ENCODE measurements around the gene SKIC2. TPM values are rescaled to one million over a fixed set of nuclear protein-coding genes. Genes with fewer than 3 reads are reported as not detected.
"Not testable (repeated sequence)": the region's sequence is repeated elsewhere in the genome, so short reads cannot be mapped to it uniquely, and the experiment has no call there.

Gene SKIC2
- total and polyA plus RNA-seq, 2 donors: 25.4 to 110 TPM

DNA sequence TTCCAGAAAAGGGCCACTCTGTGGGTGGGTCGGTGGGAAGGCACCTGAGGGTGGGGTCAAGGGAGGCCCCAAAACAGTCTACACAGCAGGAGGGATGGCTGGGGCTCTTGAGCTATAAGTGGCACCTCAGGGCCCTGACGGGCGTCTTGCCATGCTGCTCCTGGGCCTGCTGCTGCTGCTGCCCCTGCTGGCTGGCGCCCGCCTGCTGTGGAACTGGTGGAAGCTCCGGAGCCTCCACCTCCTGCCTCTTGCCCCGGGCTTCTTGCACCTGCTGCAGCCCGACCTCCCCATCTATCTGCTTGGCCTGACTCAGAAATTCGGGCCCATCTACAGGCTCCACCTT lies 46.5 kb downstream of the SKIC2 start:
- not testable (repeated sequence) for DNase-seq (ENCODE audit: low read depth in 6 of 9, low spot score in 9 of 9)
- WGBS: 93% methylated on average over 9 of the region's 9 CpGs

DNA sequence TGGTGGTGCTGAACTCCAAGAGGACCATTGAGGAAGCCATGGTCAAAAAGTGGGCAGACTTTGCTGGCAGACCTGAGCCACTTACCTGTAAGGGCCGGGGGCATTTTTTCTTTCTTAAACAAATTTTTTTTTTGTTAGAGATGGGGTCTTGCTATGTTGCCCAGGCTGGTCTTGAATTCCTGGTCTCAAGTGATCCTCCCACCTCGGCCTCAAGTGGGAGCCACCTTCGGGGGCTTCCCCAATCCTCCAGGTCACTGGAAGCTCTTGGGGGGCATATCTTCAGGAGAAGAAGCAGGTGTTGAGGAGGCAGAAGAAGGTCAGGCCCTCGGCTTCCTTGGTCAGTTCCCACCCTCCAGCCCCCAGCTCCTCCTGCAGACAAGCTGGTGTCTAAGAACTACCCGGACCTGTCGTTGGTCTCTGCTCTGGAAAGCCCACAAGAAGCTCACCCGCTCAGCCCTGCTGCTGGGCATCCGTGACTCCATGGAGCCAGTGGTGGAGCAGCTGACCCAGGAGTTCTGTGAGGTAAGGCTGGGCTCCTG lies 47.1 kb downstream of the SKIC2 start:
- H3K4me1 ChIP-seq (ENCODE audit: control insufficient read depth in 2 of 2, insufficient read depth in 2 of 2, low read length in 2 of 2); H3K9me3 ChIP-seq (ENCODE audit: control insufficient read depth in 2 of 2, insufficient read depth in 1 of 2, low read length in 1 of 2); H3K27me3 ChIP-seq (ENCODE audit: control insufficient read depth in 2 of 2, insufficient read depth in 1 of 2, low read length in 1 of 2); H3K27ac ChIP-seq (ENCODE audit: low read depth in 1 of 2, low read length in 1 of 2); H3K36me3 ChIP-seq (ENCODE audit: control insufficient read depth in 2 of 2, insufficient read depth in 2 of 2, low read length in 1 of 2); H3K4me3 ChIP-seq (ENCODE audit: low read length in 2 of 2); DNase-seq (ENCODE audit: low read depth in 6 of 9, low spot score in 9 of 9): not testable (repeated sequence)
- WGBS: 84% methylated on average over 8 of the region's 8 CpGs

More for the DNA sequence above, 46.5 kb downstream of the SKIC2 start:
- H3K27ac ChIP-seq (ENCODE audit: low read depth in 1 of 2, low read length in 1 of 2); H3K36me3 ChIP-seq (ENCODE audit: control insufficient read depth in 2 of 2, insufficient read depth in 2 of 2, low read length in 1 of 2); H3K4me1 ChIP-seq (ENCODE audit: control insufficient read depth in 2 of 2, insufficient read depth in 2 of 2, low read length in 2 of 2); H3K27me3 ChIP-seq (ENCODE audit: control insufficient read depth in 2 of 2, insufficient read depth in 1 of 2, low read length in 1 of 2); H3K4me3 ChIP-seq (ENCODE audit: low read length in 2 of 2); H3K9me3 ChIP-seq (ENCODE audit: control insufficient read depth in 2 of 2, insufficient read depth in 1 of 2, low read length in 1 of 2): not testable (repeated sequence)

DNA sequence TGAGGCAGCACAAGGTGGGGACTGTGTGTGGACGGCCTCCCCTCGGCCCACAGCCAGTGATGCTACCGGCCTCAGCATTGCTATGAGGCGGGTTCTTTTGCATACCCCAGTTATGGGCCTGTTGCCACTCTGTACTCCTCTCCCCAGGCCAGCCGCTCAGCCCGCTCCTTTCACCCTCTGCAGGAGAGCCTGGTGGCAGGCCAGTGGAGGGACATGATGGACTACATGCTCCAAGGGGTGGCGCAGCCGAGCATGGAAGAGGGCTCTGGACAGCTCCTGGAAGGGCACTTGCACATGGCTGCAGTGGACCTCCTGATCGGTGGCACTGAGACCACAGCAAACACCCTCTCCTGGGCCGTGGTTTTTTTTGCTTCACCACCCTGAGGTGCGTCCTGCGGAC lies 48.1 kb downstream of the SKIC2 start:
- 91% methylated on average over 12 of the region's 12 CpGs for WGBS
- H3K4me3 ChIP-seq (ENCODE audit: low read length in 2 of 2); H3K27me3 ChIP-seq (ENCODE audit: control insufficient read depth in 2 of 2, insufficient read depth in 1 of 2, low read length in 1 of 2); H3K4me1 ChIP-seq (ENCODE audit: control insufficient read depth in 2 of 2, insufficient read depth in 2 of 2, low read length in 2 of 2); H3K36me3 ChIP-seq (ENCODE audit: control insufficient read depth in 2 of 2, insufficient read depth in 2 of 2, low read length in 1 of 2); H3K27ac ChIP-seq (ENCODE audit: low read depth in 1 of 2, low read length in 1 of 2); H3K9me3 ChIP-seq (ENCODE audit: control insufficient read depth in 2 of 2, insufficient read depth in 1 of 2, low read length in 1 of 2); DNase-seq (ENCODE audit: low read depth in 6 of 9, low spot score in 9 of 9): not testable (repeated sequence)

DNA sequence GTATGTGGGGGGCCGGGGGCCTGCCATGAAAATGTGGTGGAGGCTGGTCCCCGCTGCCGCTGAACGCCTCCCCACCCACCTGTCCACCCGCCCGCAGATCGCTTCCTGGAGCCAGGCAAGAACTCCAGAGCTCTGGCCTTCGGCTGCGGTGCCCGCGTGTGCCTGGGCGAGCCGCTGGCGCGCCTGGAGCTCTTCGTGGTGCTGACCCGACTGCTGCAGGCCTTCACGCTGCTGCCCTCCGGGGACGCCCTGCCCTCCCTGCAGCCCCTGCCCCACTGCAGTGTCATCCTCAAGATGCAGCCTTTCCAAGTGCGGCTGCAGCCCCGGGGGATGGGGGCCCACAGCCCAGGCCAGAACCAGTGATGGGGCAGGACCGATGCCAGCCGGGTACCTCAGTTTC lies 49.1 kb downstream of the SKIC2 start:
- no CpG with 5 or more reads among the region's 24 CpGs for WGBS

DNA sequence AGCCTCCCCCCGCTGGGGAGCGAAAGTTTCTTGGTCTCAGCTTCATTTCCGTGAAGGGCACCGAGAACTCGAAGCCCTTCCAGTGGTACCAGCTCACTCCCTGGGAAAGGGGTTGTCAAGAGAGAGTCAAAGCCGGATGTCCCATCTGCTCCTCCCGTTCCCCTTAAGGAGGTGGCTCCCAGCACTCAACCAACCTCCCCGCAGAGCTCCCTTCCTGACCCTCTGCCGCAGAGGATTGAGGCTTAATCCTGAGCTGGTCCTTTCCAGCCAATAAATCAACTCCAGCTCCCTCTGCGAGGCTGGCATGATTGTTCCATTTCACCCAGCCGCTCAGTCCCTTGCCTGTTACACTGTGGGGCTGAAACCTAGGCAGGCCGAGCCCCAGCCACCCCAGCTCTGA lies 49.6 kb downstream of the SKIC2 start:
- H3K4me3 ChIP-seq (ENCODE audit: low read length in 2 of 2); H3K27me3 ChIP-seq (ENCODE audit: control insufficient read depth in 2 of 2, insufficient read depth in 1 of 2, low read length in 1 of 2); DNase-seq (ENCODE audit: low read depth in 6 of 9, low spot score in 9 of 9); H3K4me1 ChIP-seq (ENCODE audit: control insufficient read depth in 2 of 2, insufficient read depth in 2 of 2, low read length in 2 of 2); H3K9me3 ChIP-seq (ENCODE audit: control insufficient read depth in 2 of 2, insufficient read depth in 1 of 2, low read length in 1 of 2); H3K36me3 ChIP-seq (ENCODE audit: control insufficient read depth in 2 of 2, insufficient read depth in 2 of 2, low read length in 1 of 2); H3K27ac ChIP-seq (ENCODE audit: low read depth in 1 of 2, low read length in 1 of 2): not testable (repeated sequence)
- WGBS: 60% methylated on average over 7 of the region's 12 CpGs

More for the DNA sequence above, 49.1 kb downstream of the SKIC2 start:
- DNase-seq (ENCODE audit: low read depth in 6 of 9, low spot score in 9 of 9); H3K27me3 ChIP-seq (ENCODE audit: control insufficient read depth in 2 of 2, insufficient read depth in 1 of 2, low read length in 1 of 2); H3K9me3 ChIP-seq (ENCODE audit: control insufficient read depth in 2 of 2, insufficient read depth in 1 of 2, low read length in 1 of 2); H3K4me3 ChIP-seq (ENCODE audit: low read length in 2 of 2); H3K4me1 ChIP-seq (ENCODE audit: control insufficient read depth in 2 of 2, insufficient read depth in 2 of 2, low read length in 2 of 2); H3K36me3 ChIP-seq (ENCODE audit: control insufficient read depth in 2 of 2, insufficient read depth in 2 of 2, low read length in 1 of 2); H3K27ac ChIP-seq (ENCODE audit: low read depth in 1 of 2, low read length in 1 of 2): not testable (repeated sequence)

- not testable (repeated sequence) for DNase-seq (ENCODE audit: low read depth in 6 of 9, low spot score in 9 of 9); H3K36me3 ChIP-seq (ENCODE audit: control insufficient read depth in 2 of 2, insufficient read depth in 2 of 2, low read length in 1 of 2); H3K4me3 ChIP-seq (ENCODE audit: low read length in 2 of 2); H3K27me3 ChIP-seq (ENCODE audit: control insufficient read depth in 2 of 2, insufficient read depth in 1 of 2, low read length in 1 of 2); H3K27ac ChIP-seq (ENCODE audit: low read depth in 1 of 2, low read length in 1 of 2); H3K4me1 ChIP-seq (ENCODE audit: control insufficient read depth in 2 of 2, insufficient read depth in 2 of 2, low read length in 2 of 2); H3K9me3 ChIP-seq (ENCODE audit: control insufficient read depth in 2 of 2, insufficient read depth in 1 of 2, low read length in 1 of 2)
- WGBS: 77% methylated on average over 5 of the region's 12 CpGs
Measured at GRCh38 chr6:32009537-32009936, 50.6 kb downstream of the SKIC2 start.

DNA sequence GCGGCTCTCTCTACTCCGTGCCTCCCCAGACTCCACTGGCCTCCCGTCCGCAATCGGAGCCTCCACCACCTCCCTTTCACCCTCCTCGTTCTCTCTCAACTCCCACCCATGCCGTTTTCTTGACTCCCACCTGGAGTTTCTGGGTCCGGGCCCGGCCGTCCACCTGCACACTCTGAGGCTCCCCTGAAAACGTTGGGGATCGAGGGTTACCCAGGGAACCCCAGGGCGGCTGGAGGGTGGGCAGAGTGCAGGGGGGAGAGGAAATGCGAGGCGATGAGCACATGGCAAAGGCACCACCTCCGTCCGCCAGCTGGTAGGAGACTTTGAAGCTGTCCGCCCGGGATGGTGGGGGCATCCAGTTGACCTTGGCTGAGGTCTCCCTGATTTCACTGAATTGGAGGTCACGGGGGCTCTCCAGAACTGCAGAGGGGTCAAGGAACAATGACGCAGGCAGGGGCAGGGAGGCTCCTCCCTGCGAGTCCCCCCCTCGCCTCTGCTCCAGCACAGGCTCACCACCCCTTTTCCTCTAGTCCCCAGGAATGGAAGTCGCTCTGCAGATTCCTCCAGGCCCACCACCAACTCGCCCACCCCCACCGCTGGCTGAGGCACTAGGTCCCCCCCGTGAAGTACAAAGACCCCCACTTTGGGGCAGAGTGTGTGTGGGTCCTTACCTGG lies 52.0 kb downstream of the SKIC2 start:
- H3K36me3 ChIP-seq (ENCODE audit: control insufficient read depth in 2 of 2, insufficient read depth in 2 of 2, low read length in 1 of 2); H3K9me3 ChIP-seq (ENCODE audit: control insufficient read depth in 2 of 2, insufficient read depth in 1 of 2, low read length in 1 of 2); H3K27ac ChIP-seq (ENCODE audit: low read depth in 1 of 2, low read length in 1 of 2); H3K4me1 ChIP-seq (ENCODE audit: control insufficient read depth in 2 of 2, insufficient read depth in 2 of 2, low read length in 2 of 2); DNase-seq (ENCODE audit: low read depth in 6 of 9, low spot score in 9 of 9); H3K4me3 ChIP-seq (ENCODE audit: low read length in 2 of 2); H3K27me3 ChIP-seq (ENCODE audit: control insufficient read depth in 2 of 2, insufficient read depth in 1 of 2, low read length in 1 of 2): not testable (repeated sequence)
- WGBS: 89% methylated on average over 17 of the region's 27 CpGs

GRCh38 chr6:32012941-32013617 lies 54.1 kb downstream of the SKIC2 start:
- not testable (repeated sequence) for H3K4me3 ChIP-seq (ENCODE audit: low read length in 2 of 2); DNase-seq (ENCODE audit: low read depth in 6 of 9, low spot score in 9 of 9)
- 97% methylated on average over 16 of the region's 17 CpGs for WGBS

GRCh38 chr6:32013738-32014137 lies 54.8 kb downstream of the SKIC2 start:
- not testable (repeated sequence) for H3K4me3 ChIP-seq (ENCODE audit: low read length in 2 of 2); H3K27me3 ChIP-seq (ENCODE audit: control insufficient read depth in 2 of 2, insufficient read depth in 1 of 2, low read length in 1 of 2); H3K36me3 ChIP-seq (ENCODE audit: control insufficient read depth in 2 of 2, insufficient read depth in 2 of 2, low read length in 1 of 2); H3K4me1 ChIP-seq (ENCODE audit: control insufficient read depth in 2 of 2, insufficient read depth in 2 of 2, low read length in 2 of 2); H3K9me3 ChIP-seq (ENCODE audit: control insufficient read depth in 2 of 2, insufficient read depth in 1 of 2, low read length in 1 of 2); DNase-seq (ENCODE audit: low read depth in 6 of 9, low spot score in 9 of 9); H3K27ac ChIP-seq (ENCODE audit: low read depth in 1 of 2, low read length in 1 of 2)
- WGBS: no CpG with 5 or more reads among the region's 5 CpGs

More at GRCh38 chr6:32012941-32013617, 54.1 kb downstream of the SKIC2 start:
- H3K9me3 ChIP-seq (ENCODE audit: control insufficient read depth in 2 of 2, insufficient read depth in 1 of 2, low read length in 1 of 2); H3K27me3 ChIP-seq (ENCODE audit: control insufficient read depth in 2 of 2, insufficient read depth in 1 of 2, low read length in 1 of 2); H3K36me3 ChIP-seq (ENCODE audit: control insufficient read depth in 2 of 2, insufficient read depth in 2 of 2, low read length in 1 of 2); H3K4me1 ChIP-seq (ENCODE audit: control insufficient read depth in 2 of 2, insufficient read depth in 2 of 2, low read length in 2 of 2); H3K27ac ChIP-seq (ENCODE audit: low read depth in 1 of 2, low read length in 1 of 2): not testable (repeated sequence)
